Glutamatergic neuron (in vitro differentiated cells): ENCODE measurements around the gene RAP1GAP. TPM values are rescaled to one million over a fixed set of nuclear protein-coding genes. Genes with fewer than 3 reads are reported as not detected.
"Not testable (repeated sequence)": the region's sequence is repeated elsewhere in the genome, so short reads cannot be mapped to it uniquely, and the experiment has no call there.

Experiments
- DNase-seq: peaks from one replicate; pipeline ENCODE4 v3.0.0; 2022
- H3K27ac Mint-ChIP-seq: one replicate; pipeline ENCODE4 v1.8.0; 2020; ENCODE audit warnings: mild to moderate bottlenecking, mixed read lengths, inconsistent platforms; ENCODE audit not compliant: unreplicated experiment
- H3K27me3 Mint-ChIP-seq: one replicate; pipeline ENCODE4 v1.8.0; 2020; ENCODE audit warnings: mild to moderate bottlenecking, moderate library complexity, mixed read lengths, inconsistent platforms; ENCODE audit not compliant: unreplicated experiment
- H3K36me3 Mint-ChIP-seq: one replicate; pipeline ENCODE4 v1.8.0; 2020; ENCODE audit warnings: mild to moderate bottlenecking, mixed read lengths, inconsistent platforms; ENCODE audit not compliant: unreplicated experiment
- H3K4me1 Mint-ChIP-seq: one replicate; pipeline ENCODE4 v1.8.0; 2020; ENCODE audit warnings: mild to moderate bottlenecking, low read depth, mixed read lengths, inconsistent platforms; ENCODE audit not compliant: unreplicated experiment
- H3K4me3 Mint-ChIP-seq: one replicate; pipeline ENCODE4 v1.8.0; 2020; ENCODE audit warnings: mild to moderate bottlenecking, mixed read lengths, inconsistent platforms; ENCODE audit not compliant: unreplicated experiment
- H3K9me3 Mint-ChIP-seq: one replicate; pipeline ENCODE4 v1.8.0; 2020; ENCODE audit warnings: mild to moderate bottlenecking, moderate library complexity, mixed read lengths, inconsistent platforms; ENCODE audit not compliant: unreplicated experiment
- total RNA-seq: library from RNA; stranded (reverse); fragmentation: NEBNext Ultra II Directional; extraction: Animal tissue kit (Norgen Biotek cat#: 25700); gene quantifications from one replicate; pipeline ENCODE4 v1.2.1, GENCODE V29; 2021; ENCODE audit not compliant: unreplicated experiment
- TF ChIP-seq, protein P1 (sequence below): fragments of 200-600 bp; sonication (generic); IDR thresholded peaks from one replicate; pipeline ENCODE4 v1.5.0; 2021; ENCODE audit not compliant: partially characterized antibody, unreplicated experiment

RAP1GAP gene
- total RNA-seq, 1 donor from 2014 or later: 4.8 TPM

DNA sequence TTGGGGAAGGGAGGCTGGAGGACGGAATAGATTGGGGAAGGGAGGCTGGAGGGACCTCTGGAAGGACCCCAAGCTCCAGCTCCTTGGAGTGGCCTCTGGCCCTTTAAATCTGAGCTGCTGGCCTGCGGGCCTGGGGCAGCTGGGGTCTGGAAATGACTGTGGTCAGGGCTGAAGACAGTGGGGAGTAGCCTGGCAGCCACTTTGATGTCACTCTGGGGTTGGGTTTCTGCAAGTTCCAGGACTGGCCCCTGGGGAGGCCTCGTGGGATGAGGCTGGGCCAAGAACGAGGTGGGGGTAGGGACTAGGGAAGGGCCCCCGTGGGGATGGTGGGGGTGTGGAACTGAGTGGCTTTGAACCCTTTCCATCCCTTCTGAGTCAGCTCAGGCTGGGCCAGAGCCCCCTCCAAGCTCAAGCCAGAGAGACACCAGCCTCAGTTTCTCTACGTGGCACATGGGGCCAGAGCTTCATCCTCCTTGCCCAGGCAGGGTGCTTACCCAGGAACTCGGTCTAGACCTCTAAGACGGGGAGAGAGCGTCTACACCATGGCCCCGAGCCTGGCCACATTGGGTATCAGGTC lies 100.3 kb downstream of the RAP1GAP start:
- TF ChIP-seq, protein P1, sequence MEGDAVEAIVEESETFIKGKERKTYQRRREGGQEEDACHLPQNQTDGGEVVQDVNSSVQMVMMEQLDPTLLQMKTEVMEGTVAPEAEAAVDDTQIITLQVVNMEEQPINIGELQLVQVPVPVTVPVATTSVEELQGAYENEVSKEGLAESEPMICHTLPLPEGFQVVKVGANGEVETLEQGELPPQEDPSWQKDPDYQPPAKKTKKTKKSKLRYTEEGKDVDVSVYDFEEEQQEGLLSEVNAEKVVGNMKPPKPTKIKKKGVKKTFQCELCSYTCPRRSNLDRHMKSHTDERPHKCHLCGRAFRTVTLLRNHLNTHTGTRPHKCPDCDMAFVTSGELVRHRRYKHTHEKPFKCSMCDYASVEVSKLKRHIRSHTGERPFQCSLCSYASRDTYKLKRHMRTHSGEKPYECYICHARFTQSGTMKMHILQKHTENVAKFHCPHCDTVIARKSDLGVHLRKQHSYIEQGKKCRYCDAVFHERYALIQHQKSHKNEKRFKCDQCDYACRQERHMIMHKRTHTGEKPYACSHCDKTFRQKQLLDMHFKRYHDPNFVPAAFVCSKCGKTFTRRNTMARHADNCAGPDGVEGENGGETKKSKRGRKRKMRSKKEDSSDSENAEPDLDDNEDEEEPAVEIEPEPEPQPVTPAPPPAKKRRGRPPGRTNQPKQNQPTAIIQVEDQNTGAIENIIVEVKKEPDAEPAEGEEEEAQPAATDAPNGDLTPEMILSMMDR: no peak
- Mint-ChIP-seq H3K27me3 (peaks cover 8% of the 10 kb centered on the region), H3K4me3 (no peak overlapping the region), H3K9me3 (peaks cover 3% of the 10 kb centered on the region), H3K36me3 (no peaks in the 10 kb centered on the region), H3K27ac (no peak overlapping the region), H3K4me1 (peaks cover 17% of the 10 kb centered on the region)
- no peak for DNase-seq

DNA sequence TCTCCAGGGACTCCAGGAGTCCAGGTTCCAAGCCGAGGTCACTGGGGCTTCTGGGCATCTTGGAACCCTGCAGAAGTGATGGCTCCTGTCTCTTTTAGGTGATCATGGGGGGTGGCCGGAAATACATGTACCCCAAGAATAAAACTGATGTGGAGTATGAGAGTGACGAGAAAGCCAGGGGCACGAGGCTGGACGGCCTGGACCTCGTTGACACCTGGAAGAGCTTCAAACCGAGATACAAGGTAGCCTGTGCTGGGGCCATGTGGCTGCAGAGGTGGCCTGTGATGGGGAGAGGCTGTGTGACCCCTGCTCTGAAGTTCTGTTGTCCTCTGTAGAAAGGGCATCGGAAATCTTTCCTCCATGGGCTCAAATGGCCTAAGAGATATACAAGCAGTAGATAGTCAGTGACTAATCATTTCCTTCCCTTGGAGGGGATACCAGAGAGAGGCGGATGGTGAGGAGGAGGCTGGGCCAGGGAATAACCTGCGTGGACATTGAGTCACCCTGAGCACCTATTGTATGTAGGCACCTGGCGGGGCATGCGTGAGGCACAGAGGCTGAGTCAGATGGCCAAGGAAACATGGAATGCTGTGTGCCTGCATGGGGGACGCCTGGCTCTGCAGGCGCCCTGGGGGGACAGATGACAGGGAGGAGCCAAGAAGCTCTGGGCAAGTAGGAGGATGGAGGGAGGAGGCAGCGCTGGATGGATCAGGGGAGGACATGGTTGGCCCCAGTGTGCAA lies 101.0 kb downstream of the RAP1GAP start:
- Mint-ChIP-seq H3K9me3 (peaks cover 3% of the 10 kb centered on the region), H3K36me3 (no peaks in the 10 kb centered on the region), H3K4me1 (peaks cover 17% of the 10 kb centered on the region), H3K4me3 (no peak overlapping the region), H3K27ac (no peak overlapping the region), H3K27me3 (peaks cover 8% of the 10 kb centered on the region)
- TF ChIP-seq, protein P1: no peak
- DNase-seq: no peak

DNA sequence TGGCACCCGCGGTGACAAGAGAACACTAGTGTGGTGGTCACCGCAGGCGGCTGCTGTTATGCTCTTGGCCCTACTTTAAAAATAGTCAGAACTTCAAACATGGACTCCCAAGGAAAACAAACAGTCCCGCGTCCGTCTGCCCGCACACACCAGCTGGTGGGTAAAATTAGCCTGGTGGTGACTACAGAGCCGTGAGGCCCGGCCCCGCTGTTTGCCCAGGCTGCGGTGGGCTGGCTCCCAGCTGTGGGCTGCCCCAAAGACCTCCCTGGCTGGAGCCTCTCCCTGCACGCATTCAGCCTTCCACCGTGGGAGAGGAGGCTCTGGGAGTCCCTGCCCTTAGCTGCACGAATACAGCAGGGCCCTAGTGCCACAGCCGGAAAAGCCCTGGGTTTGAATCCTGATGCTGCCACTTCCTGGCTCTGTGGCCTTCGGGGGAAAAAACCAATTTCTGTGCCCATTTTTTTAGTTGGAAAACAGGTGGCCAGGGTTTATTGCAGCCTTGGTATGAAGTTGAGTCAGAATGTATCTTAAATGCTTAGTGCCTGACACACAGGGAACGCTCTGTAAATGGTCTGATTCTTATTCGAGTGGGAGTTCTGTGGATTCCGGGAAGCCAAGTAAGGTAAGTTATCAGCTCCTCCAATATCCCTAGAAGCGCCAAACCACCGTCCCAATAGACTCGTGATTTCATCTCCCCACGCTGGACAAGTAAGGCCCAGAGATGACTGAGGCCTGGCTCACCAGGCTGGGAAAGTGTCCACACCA lies 101.7 kb downstream of the RAP1GAP start:
- Mint-ChIP-seq H3K27ac (no peak overlapping the region), H3K27me3 (peaks cover 8% of the 10 kb centered on the region), H3K36me3 (no peaks in the 10 kb centered on the region), H3K4me3 (no peak overlapping the region), H3K9me3 (peaks cover 3% of the 10 kb centered on the region), H3K4me1 (peaks cover 17% of the 10 kb centered on the region)
- TF ChIP-seq, protein P1: no peak
- no peak for DNase-seq

DNA sequence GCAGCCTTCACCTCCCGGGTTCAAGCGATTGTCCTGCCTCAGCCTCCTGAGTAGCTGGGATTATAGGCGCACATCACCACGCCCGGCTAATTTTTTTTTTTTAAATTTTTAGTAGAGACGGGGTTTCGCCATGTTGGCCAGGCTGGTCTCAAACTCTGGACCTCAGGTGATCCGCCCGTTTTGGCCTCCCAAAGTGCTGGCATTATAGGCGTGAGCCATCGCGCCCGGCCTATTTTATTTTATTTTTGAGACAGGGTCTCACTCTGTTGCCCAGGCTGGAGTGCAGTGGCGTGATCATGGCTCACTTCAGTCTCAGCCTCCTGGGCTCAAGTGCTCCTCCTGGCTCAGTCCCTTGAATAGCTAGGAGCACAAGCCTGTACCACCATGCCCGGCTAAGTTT lies 102.8 kb downstream of the RAP1GAP start:
- not testable (repeated sequence) for H3K9me3 Mint-ChIP-seq, H3K36me3 Mint-ChIP-seq, H3K4me3 Mint-ChIP-seq, DNase-seq, H3K27me3 Mint-ChIP-seq, H3K27ac Mint-ChIP-seq
- H3K4me1 Mint-ChIP-seq: peaks cover 17% of the 10 kb centered on the region

DNA sequence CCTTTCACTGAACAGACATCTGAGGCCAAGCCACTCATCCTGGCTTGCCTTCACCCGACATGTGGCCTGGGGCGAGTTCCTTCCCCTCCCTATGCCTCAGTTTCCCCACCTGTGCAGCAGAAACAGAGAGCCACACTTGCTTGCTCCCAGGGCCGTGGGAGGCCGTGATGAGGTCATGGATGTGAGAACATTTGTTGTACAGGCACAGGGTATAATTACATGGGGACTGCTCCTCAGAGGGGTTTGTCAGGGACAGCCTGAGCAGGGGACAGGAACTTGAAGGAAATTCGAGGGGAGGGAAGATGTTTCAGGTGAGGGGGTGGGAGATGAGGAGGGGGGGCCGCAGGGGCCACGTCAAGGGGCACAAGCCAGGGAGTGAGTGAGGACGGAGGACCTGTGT lies 103.9 kb downstream of the RAP1GAP start:
- Mint-ChIP-seq H3K9me3 (peaks cover 3% of the 10 kb centered on the region), H3K27me3 (peaks cover 8% of the 10 kb centered on the region), H3K27ac (no peak overlapping the region), H3K4me3 (no peak overlapping the region), H3K36me3 (no peaks in the 10 kb centered on the region), H3K4me1 (peaks cover 17% of the 10 kb centered on the region)
- no peak for DNase-seq
- TF ChIP-seq, protein P1: no peak
